HL-60 (cell line): Measurements from ENCODE around the gene FGGY.

Experiments
- DNase-seq, 2 experiments: peaks; one replicate each; pipeline ENCODE4 v3.0.0-alpha.2; 2010 to 2020; ENCODE audit warnings: low read depth in 1 of 2, low spot score in 1 of 2
- H3K27ac ChIP-seq: fragments of 250-450 bp; sonication (Bioruptor Pico); replicated peaks from 2 replicates; pipeline ENCODE4 v1.5.1; 2020; ENCODE audit warnings: mild to moderate bottlenecking, moderate library complexity
- H3K27me3 ChIP-seq: fragments of 250-450 bp; sonication (Bioruptor Pico); 2 replicates; pipeline ENCODE4 v1.5.1; 2021; ENCODE audit warnings: mild to moderate bottlenecking, moderate library complexity; ENCODE audit not compliant: insufficient read depth, poor library complexity, severe bottlenecking
- H3K4me3 ChIP-seq: replicated peaks from 2 replicates; pipeline ENCODE4 v1.5.1; 2011; ENCODE audit warnings: mild to moderate bottlenecking, control low read depth, low read length; ENCODE audit not compliant: insufficient read depth
- CTCF ChIP-seq: IDR thresholded peaks from one replicate; pipeline ENCODE4 v1.5.1; 2011; ENCODE audit warnings: low read length, control low read depth, inconsistent platforms; ENCODE audit not compliant: insufficient read depth
- GABPA ChIP-seq: IDR thresholded peaks from 2 replicates; pipeline ENCODE4 v1.6.1; 2012; ENCODE audit warnings: low read depth
- POLR2AphosphoS5 ChIP-seq: IDR thresholded peaks from 2 replicates; pipeline ENCODE4 v1.6.1; 2012; ENCODE audit warnings: low read depth
- REST ChIP-seq: IDR thresholded peaks from 2 replicates; pipeline ENCODE4 v1.6.1; 2012; ENCODE audit warnings: low read depth; ENCODE audit not compliant: insufficient replicate concordance
- SPI1 ChIP-seq: IDR thresholded peaks from 2 replicates; pipeline ENCODE4 v1.6.1; 2012; ENCODE audit warnings: low read depth, mild to moderate bottlenecking, borderline replicate concordance

The FGGY gene

GRCh38 chr1:59265622-59266021 lies 31.3 kb upstream of the FGGY start:
- no peak overlapping the region for H3K4me3 ChIP-seq
- no peak overlapping the region for H3K27ac ChIP-seq
- TF ChIP-seq CTCF: no peak
- TF ChIP-seq REST: no peak
- TF ChIP-seq GABPA: no peak
- TF ChIP-seq SPI1: no peak
- TF ChIP-seq POLR2AphosphoS5: no peak
- no peaks in the 10 kb centered on the region for H3K27me3 ChIP-seq
- DNase-seq: no peak

GRCh38 chr1:59266180-59266926 lies 30.5 kb upstream of the FGGY start:
- Histone ChIP-seq H3K27me3 (no peaks in the 10 kb centered on the region), H3K4me3 (no peak overlapping the region), H3K27ac (no peak overlapping the region)
- peak in 1 of 2 experiments; percentile 17 for DNase-seq
- TF ChIP-seq SPI1: peak; percentile 51; the same call in 1 of the 2 replicates
- no peak for TF ChIP-seq POLR2AphosphoS5

- H3K27ac ChIP-seq: no peak overlapping the region
Observed at GRCh38 chr1:59266927-59267293, 30.0 kb upstream of the FGGY start.

More at GRCh38 chr1:59266927-59267293, 30.0 kb upstream of the FGGY start:
- Histone ChIP-seq H3K4me3 (no peak overlapping the region), H3K27me3 (no peaks in the 10 kb centered on the region)
- no peak for TF ChIP-seq CTCF
- TF ChIP-seq REST: no peak
- no peak for TF ChIP-seq SPI1
- TF ChIP-seq GABPA: no peak
- no peak for TF ChIP-seq POLR2AphosphoS5
- no peak for DNase-seq
